Panc1 (cell line): ENCODE measurements around the gene MOV10L1. TPM values are rescaled to one million over a fixed set of nuclear protein-coding genes. Genes with fewer than 3 reads are reported as not detected.

Experiments used
- ATAC-seq: fragments of 200-7000 bp; cut with Tn5 transposase; 2 replicates; pipeline ENCODE4 v1.9.1; 2020; ENCODE audit warnings: mild to moderate bottlenecking, moderate library complexity
- BruUV-seq: library from RNA; stranded (reverse); fragments of 400-500 nt; replicated peaks from 2 replicates; lab custom pipeline; 2021; lab: Mats Ljungman, UMichigan
- CTCF ChIA-PET: fragments of 300-600 bp; sonication (Branson Sonifier 250); formaldehyde crosslinking; loops from one replicate; lab custom pipeline; 2022; ENCODE audit warnings: antibody characterized with exemption; lab: Charles Lee
- POLR2A ChIA-PET: fragments of 300-600 bp; sonication (Branson Sonifier 250); formaldehyde crosslinking; loops from one replicate; lab custom pipeline; 2022; ENCODE audit warnings: antibody characterized with exemption; lab: Charles Lee
- DNase-seq: peaks from one replicate; pipeline ENCODE4 v3.0.0-alpha.2; 2010; ENCODE audit warnings: low read depth, low spot score
- H3K27ac ChIP-seq: 2 replicates; pipeline ENCODE4 v1.5.1; 2011; ENCODE audit warnings: mild to moderate bottlenecking, low read length, inconsistent platforms
- H3K27me3 ChIP-seq: fragments of 200-500 bp; sonication (Bioruptor generic); 2 replicates; pipeline ENCODE4 v1.6.0; 2014; ENCODE audit warnings: low read length, inconsistent platforms; ENCODE audit not compliant: control insufficient read depth, insufficient read depth
- H3K36me3 ChIP-seq: fragments of 200-500 bp; sonication (Bioruptor generic); 2 replicates; pipeline ENCODE4 v1.5.1; 2014; ENCODE audit warnings: inconsistent platforms, mild to moderate bottlenecking, low read length, moderate library complexity; ENCODE audit not compliant: control insufficient read depth, insufficient read depth
- H3K4me1 ChIP-seq: 2 replicates; pipeline ENCODE4 v1.5.1; 2011; ENCODE audit warnings: inconsistent platforms, mild to moderate bottlenecking, low read length, moderate library complexity; ENCODE audit not compliant: control insufficient read depth, insufficient read depth
- H3K4me3 ChIP-seq, 2 experiments: 2 replicates each; pipeline ENCODE4 v1.5.1; 2011 to 2012; ENCODE audit warnings: low read depth in 2 of 2, low read length in 2 of 2, mild to moderate bottlenecking in 2 of 2, inconsistent platforms in 1 of 2, moderate library complexity in 1 of 2
- H3K9me3 ChIP-seq: fragments of 200-500 bp; sonication (Bioruptor generic); 2 replicates; pipeline ENCODE4 v1.5.1; 2014; ENCODE audit warnings: low read depth, mild to moderate bottlenecking, inconsistent platforms, low read length, moderate library complexity; ENCODE audit not compliant: control insufficient read depth, insufficient read depth
- POLR2AphosphoS5 ChIP-seq: IDR thresholded peaks from 2 replicates; pipeline ENCODE4 v1.6.1; 2012; ENCODE audit warnings: mild to moderate bottlenecking, low read depth, low read length, moderate library complexity
- SIN3A ChIP-seq: IDR thresholded peaks from 2 replicates; pipeline ENCODE4 v1.6.1; 2012; ENCODE audit warnings: low read depth, mild to moderate bottlenecking, low read length, moderate library complexity, borderline replicate concordance; ENCODE audit not compliant: insufficient read depth
- TCF7L2 ChIP-seq: IDR thresholded peaks from 2 replicates; pipeline ENCODE4 v1.6.1; 2011; ENCODE audit warnings: mild to moderate bottlenecking, low read depth, low read length, inconsistent platforms
- in situ Hi-C: cut with HindIII; loops from 2 replicates; pipeline ENCODE4 v1.10.0; 2016; ENCODE audit warnings: low sequenced_read_pairs, low pct_unique_long_range_greater_than_20kb
- intact Hi-C: fragments of 100-400 bp; cut with micrococcal nuclease; formaldehyde crosslinking; loops from one replicate; pipeline ENCODE4 v1.10.0; 2022; ENCODE audit not compliant: unreplicated experiment
- total RNA-seq: library from RNA; stranded (reverse); gene quantifications from one replicate; pipeline ENCODE4 v1.2.1, GENCODE V29; 2021; ENCODE audit not compliant: unreplicated experiment
- TF ChIP-seq, protein P1 (sequence below), 2 experiments: IDR thresholded peaks; 2 replicates each; pipeline ENCODE4 v1.6.1; 2011 to 2012; ENCODE audit warnings: low read depth in 2 of 2, control low read depth in 1 of 2, low read length in 1 of 2, mild to moderate bottlenecking in 1 of 2, moderate library complexity in 1 of 2; ENCODE audit not compliant: insufficient read depth in 1 of 2
- TF ChIP-seq, protein P2 (sequence below): fragments of 450-650 bp; IDR thresholded peaks from 2 replicates; pipeline ENCODE4 v1.5.1; 2017; ENCODE audit warnings: mild to moderate bottlenecking

Gene MOV10L1
- total RNA-seq, 1 experiment from 2014 or later: 0.10 TPM

DNA sequence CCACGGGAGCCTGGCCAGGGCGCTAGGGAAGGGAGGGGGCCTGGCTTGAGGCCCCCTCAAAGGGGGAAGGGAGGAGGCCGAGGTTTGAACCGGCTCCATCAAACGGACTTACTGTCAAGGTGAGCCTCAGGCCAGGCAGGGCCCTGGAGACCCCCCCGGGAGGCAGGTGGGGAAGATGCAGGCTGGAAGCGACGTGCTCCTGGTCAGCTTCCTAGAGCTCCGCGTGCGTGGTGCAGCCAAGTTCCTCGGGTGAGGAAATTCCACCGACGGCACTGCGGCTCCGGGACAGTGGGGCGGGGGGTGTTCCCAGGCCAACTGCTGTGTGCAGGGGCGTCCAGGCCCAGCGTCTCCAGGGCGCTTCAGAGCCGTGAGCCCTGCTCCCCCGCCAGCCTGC is 88.7 kb downstream of the MOV10L1 start:
- ATAC-seq: no peak
- BruUV-seq: no TSS peak
- CTCF ChIA-PET: no interaction called here
- DNase-seq: no peak
- no peaks in the 10 kb centered on the region for H3K36me3 ChIP-seq
- in situ Hi-C loops (no loop called here), intact Hi-C loops (no loop called here)
- peaks cover 5% of the 10 kb centered on the region; the same call in 1 of the 2 replicates for H3K4me1 ChIP-seq
- no peak overlapping the region for H3K4me3 ChIP-seq
- POLR2A ChIA-PET: no interaction called here
- no peaks in the 10 kb centered on the region for H3K9me3 ChIP-seq
- H3K27me3 ChIP-seq: no peaks in the 10 kb centered on the region
- no peak for TF ChIP-seq TCF7L2
- TF ChIP-seq, protein P1, sequence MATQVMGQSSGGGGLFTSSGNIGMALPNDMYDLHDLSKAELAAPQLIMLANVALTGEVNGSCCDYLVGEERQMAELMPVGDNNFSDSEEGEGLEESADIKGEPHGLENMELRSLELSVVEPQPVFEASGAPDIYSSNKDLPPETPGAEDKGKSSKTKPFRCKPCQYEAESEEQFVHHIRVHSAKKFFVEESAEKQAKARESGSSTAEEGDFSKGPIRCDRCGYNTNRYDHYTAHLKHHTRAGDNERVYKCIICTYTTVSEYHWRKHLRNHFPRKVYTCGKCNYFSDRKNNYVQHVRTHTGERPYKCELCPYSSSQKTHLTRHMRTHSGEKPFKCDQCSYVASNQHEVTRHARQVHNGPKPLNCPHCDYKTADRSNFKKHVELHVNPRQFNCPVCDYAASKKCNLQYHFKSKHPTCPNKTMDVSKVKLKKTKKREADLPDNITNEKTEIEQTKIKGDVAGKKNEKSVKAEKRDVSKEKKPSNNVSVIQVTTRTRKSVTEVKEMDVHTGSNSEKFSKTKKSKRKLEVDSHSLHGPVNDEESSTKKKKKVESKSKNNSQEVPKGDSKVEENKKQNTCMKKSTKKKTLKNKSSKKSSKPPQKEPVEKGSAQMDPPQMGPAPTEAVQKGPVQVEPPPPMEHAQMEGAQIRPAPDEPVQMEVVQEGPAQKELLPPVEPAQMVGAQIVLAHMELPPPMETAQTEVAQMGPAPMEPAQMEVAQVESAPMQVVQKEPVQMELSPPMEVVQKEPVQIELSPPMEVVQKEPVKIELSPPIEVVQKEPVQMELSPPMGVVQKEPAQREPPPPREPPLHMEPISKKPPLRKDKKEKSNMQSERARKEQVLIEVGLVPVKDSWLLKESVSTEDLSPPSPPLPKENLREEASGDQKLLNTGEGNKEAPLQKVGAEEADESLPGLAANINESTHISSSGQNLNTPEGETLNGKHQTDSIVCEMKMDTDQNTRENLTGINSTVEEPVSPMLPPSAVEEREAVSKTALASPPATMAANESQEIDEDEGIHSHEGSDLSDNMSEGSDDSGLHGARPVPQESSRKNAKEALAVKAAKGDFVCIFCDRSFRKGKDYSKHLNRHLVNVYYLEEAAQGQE (IDR thresholded peaks at IDR 0.05; ENCODE audit: insufficient read depth in 1 of 2, low read depth in 2 of 2, low read length in 1 of 2): no peak
- TF ChIP-seq, protein P2, sequence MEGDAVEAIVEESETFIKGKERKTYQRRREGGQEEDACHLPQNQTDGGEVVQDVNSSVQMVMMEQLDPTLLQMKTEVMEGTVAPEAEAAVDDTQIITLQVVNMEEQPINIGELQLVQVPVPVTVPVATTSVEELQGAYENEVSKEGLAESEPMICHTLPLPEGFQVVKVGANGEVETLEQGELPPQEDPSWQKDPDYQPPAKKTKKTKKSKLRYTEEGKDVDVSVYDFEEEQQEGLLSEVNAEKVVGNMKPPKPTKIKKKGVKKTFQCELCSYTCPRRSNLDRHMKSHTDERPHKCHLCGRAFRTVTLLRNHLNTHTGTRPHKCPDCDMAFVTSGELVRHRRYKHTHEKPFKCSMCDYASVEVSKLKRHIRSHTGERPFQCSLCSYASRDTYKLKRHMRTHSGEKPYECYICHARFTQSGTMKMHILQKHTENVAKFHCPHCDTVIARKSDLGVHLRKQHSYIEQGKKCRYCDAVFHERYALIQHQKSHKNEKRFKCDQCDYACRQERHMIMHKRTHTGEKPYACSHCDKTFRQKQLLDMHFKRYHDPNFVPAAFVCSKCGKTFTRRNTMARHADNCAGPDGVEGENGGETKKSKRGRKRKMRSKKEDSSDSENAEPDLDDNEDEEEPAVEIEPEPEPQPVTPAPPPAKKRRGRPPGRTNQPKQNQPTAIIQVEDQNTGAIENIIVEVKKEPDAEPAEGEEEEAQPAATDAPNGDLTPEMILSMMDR: no peak
- TF ChIP-seq POLR2AphosphoS5: no peak
- TF ChIP-seq SIN3A: no peak
- no peak overlapping the region for H3K27ac ChIP-seq

DNA sequence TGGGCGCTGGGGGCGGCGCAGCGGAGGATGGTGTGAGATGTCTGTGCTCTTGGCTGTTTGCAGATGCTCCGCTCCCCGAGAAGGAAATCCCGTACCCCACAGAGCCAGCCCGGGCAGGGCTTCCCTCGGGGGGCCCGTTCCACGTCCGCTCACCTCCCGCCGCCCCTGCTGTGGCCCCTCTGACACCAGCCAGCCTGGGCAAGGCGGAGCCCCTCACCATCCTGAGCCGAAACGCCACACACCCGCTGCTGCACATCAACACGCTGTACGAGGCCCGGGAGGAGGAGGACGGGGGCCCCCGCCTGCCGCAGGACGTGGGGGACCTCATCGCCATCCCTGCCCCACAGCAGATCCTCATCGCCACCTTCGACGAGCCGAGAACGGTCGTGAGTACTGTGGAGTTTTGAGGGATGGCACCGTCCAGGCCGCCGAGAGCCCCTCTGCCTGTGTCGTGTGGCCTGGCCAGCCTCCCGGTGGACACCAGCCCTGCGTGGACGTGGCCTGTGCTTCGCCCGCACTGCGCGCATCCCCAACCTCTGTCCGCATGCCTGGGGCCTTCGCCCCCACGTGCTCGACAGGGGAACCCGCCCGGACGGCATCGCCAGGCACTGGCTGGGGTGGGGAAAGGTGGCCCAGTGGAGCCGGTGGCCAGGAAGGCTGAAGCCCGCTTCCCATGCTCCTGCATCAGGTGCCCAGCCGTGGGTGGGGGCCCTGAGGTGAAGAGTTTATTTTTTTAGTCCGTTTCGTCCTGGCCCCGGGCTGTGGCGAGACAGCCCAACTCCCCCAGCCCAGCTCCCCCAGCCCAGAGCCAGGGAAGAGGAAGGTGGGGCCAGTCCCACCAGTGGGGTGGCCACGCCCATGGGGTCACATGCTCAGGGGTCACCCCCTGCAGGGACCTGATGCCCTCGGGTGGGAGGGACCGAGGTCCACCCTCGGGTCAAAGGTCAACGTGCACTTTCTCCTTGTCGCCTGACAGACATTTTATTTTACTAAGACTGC is 89.4 kb downstream of the MOV10L1 start:
- intact Hi-C loops (no loop called here), in situ Hi-C loops (no loop called here)
- no peak for ATAC-seq
- TF ChIP-seq TCF7L2 (no peak), POLR2AphosphoS5 (no peak)
- TF ChIP-seq, protein P1 (IDR thresholded peaks at IDR 0.05; ENCODE audit: insufficient read depth in 1 of 2, low read depth in 2 of 2, low read length in 1 of 2): no peak
- Histone ChIP-seq H3K4me3 (no peak overlapping the region), H3K9me3 (no peaks in the 10 kb centered on the region), H3K36me3 (no peaks in the 10 kb centered on the region), H3K27me3 (no peaks in the 10 kb centered on the region), H3K4me1 (peaks cover 9% of the 10 kb centered on the region; the same call in 1 of the 2 replicates), H3K27ac (no peak overlapping the region)
- BruUV-seq: no TSS peak
- POLR2A ChIA-PET: no interaction called here
- DNase-seq: no peak
- CTCF ChIA-PET: no interaction called here
